SU-DHL-6 (cell line): ENCODE results near the gene SKI.

Experiments used
- H2AFZ ChIP-seq: fragments of 200-600 bp; sonication (generic); 2 replicates; pipeline ENCODE4 v1.6.1; 2014; ENCODE audit warnings: low read depth, mild to moderate bottlenecking, moderate library complexity, mixed read lengths, antibody characterized with exemption, low read length; ENCODE audit not compliant: severe bottlenecking
- H3F3A ChIP-seq: fragments of 200-600 bp; shearing (Covaris generic); 2 replicates; pipeline ENCODE4 v1.6.0; 2016; ENCODE audit warnings: antibody characterized with exemption, mild to moderate bottlenecking; ENCODE audit not compliant: insufficient read depth
- H3K27ac ChIP-seq: fragments of 200-600 bp; sonication (generic); 2 replicates; pipeline ENCODE4 v1.5.1; 2016; ENCODE audit warnings: low read depth, mild to moderate bottlenecking, low read length, moderate library complexity, mixed read lengths
- H3K27me3 ChIP-seq: fragments of 200-600 bp; sonication (generic), shearing (Covaris generic); 2 replicates; pipeline ENCODE4 v1.6.0; 2014; ENCODE audit warnings: mild to moderate bottlenecking, low read length
- H3K36me3 ChIP-seq: fragments of 200-600 bp; sonication (generic); 2 replicates; pipeline ENCODE4 v1.6.1; 2014; ENCODE audit warnings: mild to moderate bottlenecking, low read length, mixed read lengths
- H3K4me2 ChIP-seq: fragments of 300-600, 200-600 bp; shearing (Covaris generic), sonication (generic); 2 replicates; pipeline ENCODE4 v1.6.0; 2014; ENCODE audit warnings: low read length, low read depth, mild to moderate bottlenecking; ENCODE audit not compliant: poor library complexity, severe bottlenecking
- H3K4me3 ChIP-seq: fragments of 200-600 bp; sonication (generic); 2 replicates; pipeline ENCODE4 v1.5.1; 2014; ENCODE audit warnings: antibody characterized with exemption, low read length, mild to moderate bottlenecking, mixed read lengths; ENCODE audit not compliant: insufficient read depth, poor library complexity, severe bottlenecking
- H3K79me2 ChIP-seq: fragments of 200-600 bp; sonication (generic); 2 replicates; pipeline ENCODE4 v1.6.1; 2014; ENCODE audit warnings: mild to moderate bottlenecking, low read length, moderate library complexity; ENCODE audit not compliant: insufficient read depth
- H3K9ac ChIP-seq: fragments of 200-600 bp; sonication (generic); 2 replicates; pipeline ENCODE4 v1.7.0; 2014; ENCODE audit warnings: mild to moderate bottlenecking, low read length
- H3K9me2 ChIP-seq: fragments of 200-600 bp; sonication (generic); replicated peaks from 2 replicates; pipeline ENCODE4 v1.6.1; 2014; ENCODE audit warnings: low read length; ENCODE audit not compliant: insufficient read depth
- H3K9me3 ChIP-seq: fragments of 200-600 bp; sonication (generic); 2 replicates; pipeline ENCODE4 v1.6.1; 2014; ENCODE audit warnings: low read length, mixed read lengths; ENCODE audit not compliant: insufficient read depth
- H4K20me1 ChIP-seq: fragments of 200-600 bp; sonication (generic); 2 replicates; pipeline ENCODE4 v1.6.1; 2014; ENCODE audit warnings: low read depth, mild to moderate bottlenecking, antibody characterized with exemption, low read length, moderate library complexity, mixed read lengths
- CTCF ChIP-seq: fragments of 200-600 bp; sonication (generic); IDR thresholded peaks from one replicate; pipeline ENCODE4 v1.5.1; 2017; ENCODE audit warnings: antibody characterized with exemption, mild to moderate bottlenecking, low read length, moderate library complexity; ENCODE audit not compliant: insufficient read depth, poor library complexity, severe bottlenecking
- EZH2phosphoT487 ChIP-seq: fragments of 200-600 bp; sonication (generic), shearing (Covaris generic); conservative IDR thresholded peaks from 2 replicates; pipeline ENCODE4 v1.6.1; 2018; ENCODE audit warnings: mild to moderate bottlenecking, antibody characterized with exemption, low read length, moderate library complexity, mixed read lengths

The SKI gene

DNA sequence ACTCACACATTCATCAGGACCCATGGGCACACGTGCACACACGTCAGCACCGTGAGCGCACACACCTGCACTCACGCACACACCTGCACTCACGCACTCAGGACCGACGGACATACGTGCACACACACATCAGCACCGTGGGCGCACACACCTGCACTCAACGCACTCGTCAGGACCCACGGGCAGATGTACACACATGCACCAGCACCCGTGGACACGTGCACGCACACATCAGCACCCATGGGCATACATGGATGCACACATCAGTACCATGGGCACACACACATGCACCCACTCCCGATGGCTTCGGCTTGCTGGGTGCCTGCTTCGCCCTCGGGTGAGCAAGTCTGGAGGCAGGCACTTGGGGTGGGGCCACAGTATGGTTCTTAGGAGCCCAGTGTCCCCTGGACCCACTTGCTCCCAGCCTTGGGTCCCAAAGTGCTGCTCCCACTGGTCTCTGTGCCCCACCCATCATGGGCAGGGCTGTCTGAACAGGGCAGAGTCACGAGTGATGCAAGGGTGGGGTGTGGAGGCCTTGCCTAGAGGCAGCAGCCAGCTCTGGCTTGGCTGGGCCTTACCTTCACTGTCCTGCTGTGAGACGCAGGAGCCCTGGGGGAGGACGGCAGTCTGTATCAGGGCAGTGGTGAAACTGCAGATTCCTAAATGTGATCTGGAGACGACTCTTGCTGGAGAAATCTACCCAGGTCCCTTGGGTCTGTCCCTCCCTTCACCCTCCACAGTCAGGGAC is 49.8 kb downstream of the SKI start:
- Histone ChIP-seq H3K4me2 (no peak overlapping the region), H3K9me2 (no peaks in the 10 kb centered on the region), H3K79me2 (no peaks in the 10 kb centered on the region), H3K27ac (no peak overlapping the region), H3K4me3 (no peak overlapping the region), H4K20me1 (no peaks in the 10 kb centered on the region), H3F3A (no peaks in the 10 kb centered on the region), H3K9ac (no peak overlapping the region), H3K27me3 (no peaks in the 10 kb centered on the region), H3K36me3 (no peaks in the 10 kb centered on the region), H2AFZ (no peak overlapping the region), H3K9me3 (no peaks in the 10 kb centered on the region)
- no peak for TF ChIP-seq CTCF
- no peak for TF ChIP-seq EZH2phosphoT487

DNA sequence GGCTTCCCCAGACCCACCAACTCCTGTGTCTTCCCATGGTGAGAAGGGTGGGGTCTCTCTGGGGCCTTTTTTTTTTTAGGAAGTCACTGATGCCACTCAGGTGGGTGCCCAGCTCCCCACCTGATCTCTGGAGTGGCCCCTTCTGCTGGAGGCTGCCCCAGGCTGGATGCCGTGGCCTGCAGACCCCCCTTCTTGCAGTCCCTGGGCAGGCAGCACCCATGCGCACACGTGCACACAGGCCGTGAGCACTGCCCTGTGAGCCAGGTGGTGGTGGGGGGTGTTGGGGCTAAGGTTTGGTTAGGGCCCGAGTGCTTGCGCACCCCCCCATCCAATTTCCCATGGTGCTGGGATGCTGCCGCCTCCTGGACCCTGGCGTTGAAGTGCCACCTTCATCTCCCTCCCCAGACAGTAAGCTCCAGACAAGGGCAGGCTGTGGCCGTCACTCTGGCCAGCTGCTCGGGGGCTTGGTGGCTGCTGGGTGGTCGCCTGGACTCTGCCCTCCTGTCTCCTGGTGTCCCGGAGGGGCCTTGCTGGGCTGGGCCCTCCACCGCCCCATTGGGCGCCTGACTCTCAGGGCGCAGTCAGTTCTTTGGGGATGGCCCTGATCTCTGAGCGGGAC is 50.6 kb downstream of the SKI start:
- H3F3A ChIP-seq = no peaks in the 10 kb centered on the region
- no peaks in the 10 kb centered on the region for H3K9me3 ChIP-seq
- no peak overlapping the region for H2AFZ ChIP-seq
- no peaks in the 10 kb centered on the region for H3K9me2 ChIP-seq
- no peak for TF ChIP-seq CTCF
- TF ChIP-seq EZH2phosphoT487 = no peak
- no peak overlapping the region for H3K9ac ChIP-seq
- no peaks in the 10 kb centered on the region for H3K79me2 ChIP-seq
- H3K4me2 ChIP-seq = no peak overlapping the region
- no peaks in the 10 kb centered on the region for H3K27me3 ChIP-seq
- no peak overlapping the region for H3K4me3 ChIP-seq
- no peaks in the 10 kb centered on the region for H4K20me1 ChIP-seq
- H3K27ac ChIP-seq = no peak overlapping the region
- H3K36me3 ChIP-seq = no peaks in the 10 kb centered on the region

GRCh38 chr1:2279210-2279639 is 51.1 kb downstream of the SKI start:
- Histone ChIP-seq H3K9ac (no peak overlapping the region), H3K27me3 (no peaks in the 10 kb centered on the region), H3K4me2 (no peak overlapping the region), H3K79me2 (no peaks in the 10 kb centered on the region), H3K4me3 (no peak overlapping the region), H3K36me3 (no peaks in the 10 kb centered on the region), H3K9me3 (no peaks in the 10 kb centered on the region), H2AFZ (no peak overlapping the region), H3K9me2 (no peaks in the 10 kb centered on the region), H3F3A (no peaks in the 10 kb centered on the region), H4K20me1 (no peaks in the 10 kb centered on the region), H3K27ac (no peak overlapping the region)
- TF ChIP-seq EZH2phosphoT487 (no peak), CTCF (no peak)
